WTC11 (cell line): Measurements from ENCODE around the gene MAGI2. TPM values are rescaled to one million over a fixed set of nuclear protein-coding genes. Genes with fewer than 3 reads are reported as not detected.
"Not testable (repeated sequence)": the region's sequence is repeated elsewhere in the genome, so short reads cannot be mapped to it uniquely, and the experiment has no call there.

Source experiments
- ATAC-seq: fragments of 200-7000 bp; cut with Tn5 transposase; 2 replicates; pipeline ENCODE4 v1.10.0; 2021; ENCODE audit warnings: mild to moderate bottlenecking, moderate library complexity
- CTCF ChIA-PET: fragments of 300-600 bp; sonication (Branson Sonifier 250); formaldehyde crosslinking; loops from one replicate; lab custom pipeline; 2021; ENCODE audit warnings: antibody characterized with exemption; lab: Charles Lee
- POLR2A ChIA-PET: fragments of 350-600 bp; sonication (Branson Sonifier 250); formaldehyde crosslinking; loops from one replicate; lab custom pipeline; 2021; ENCODE audit warnings: antibody characterized with exemption; lab: Charles Lee
- DNase-seq: peaks from one replicate; pipeline ENCODE4 v3.0.0; 2021; ENCODE audit warnings: low spot score
- H3K27ac Mint-ChIP-seq: 2 replicates; pipeline ENCODE4 v1.8.0; 2021; ENCODE audit warnings: mixed read lengths
- H3K27me3 Mint-ChIP-seq: 2 replicates; pipeline ENCODE4 v1.8.0; 2021; ENCODE audit warnings: low read depth, mild to moderate bottlenecking, moderate library complexity, mixed read lengths
- H3K36me3 Mint-ChIP-seq: 2 replicates; pipeline ENCODE4 v1.8.0; 2021; ENCODE audit warnings: mixed read lengths
- H3K4me1 Mint-ChIP-seq: 2 replicates; pipeline ENCODE4 v1.8.0; 2022; ENCODE audit warnings: mixed read lengths
- H3K4me3 Mint-ChIP-seq: 2 replicates; pipeline ENCODE4 v1.8.0; 2021; ENCODE audit warnings: mild to moderate bottlenecking, moderate library complexity, mixed read lengths
- H3K9me3 Mint-ChIP-seq: 2 replicates; pipeline ENCODE4 v1.8.0; 2021; ENCODE audit warnings: mixed read lengths
- CREB1 ChIP-seq: sonication (generic); formaldehyde crosslinking; IDR thresholded peaks from 2 replicates; pipeline ENCODE4 v1.8.0; 2023; ENCODE audit warnings: mild to moderate bottlenecking, missing genetic modification reagents
- CREM ChIP-seq: sonication (generic); formaldehyde crosslinking; IDR thresholded peaks from 2 replicates; pipeline ENCODE4 v1.8.1; 2022; ENCODE audit warnings: mild to moderate bottlenecking, missing genetic modification reagents, moderate library complexity
- E2F1 ChIP-seq: sonication (generic); formaldehyde crosslinking; IDR thresholded peaks from 2 replicates; pipeline ENCODE4 v1.8.0; 2022; ENCODE audit warnings: mild to moderate bottlenecking, missing genetic modification reagents
- ERG ChIP-seq: fragments of 250-450 bp; sonication (Bioruptor Pico); IDR thresholded peaks from 2 replicates; pipeline ENCODE4 v1.8.0; 2021; ENCODE audit warnings: mild to moderate bottlenecking
- IRF2 ChIP-seq: sonication (generic); formaldehyde crosslinking; IDR thresholded peaks from 2 replicates; pipeline ENCODE4 v1.8.0; 2022; ENCODE audit warnings: low read depth, missing genetic modification reagents, borderline replicate concordance
- MYBL2 ChIP-seq: sonication (generic); formaldehyde crosslinking; IDR thresholded peaks from 2 replicates; pipeline ENCODE4 v1.8.1; 2023; ENCODE audit warnings: mild to moderate bottlenecking, moderate library complexity, missing genetic modification reagents
- NFYB ChIP-seq: sonication (generic); formaldehyde crosslinking; conservative IDR thresholded peaks from 2 replicates; pipeline ENCODE4 v1.8.0; 2022; ENCODE audit warnings: low read depth, missing genetic modification reagents
- ZMAT4 ChIP-seq: fragments of 250-450 bp; sonication (Bioruptor Pico); IDR thresholded peaks from 2 replicates; pipeline ENCODE4 v1.9.0; 2021; ENCODE audit warnings: mild to moderate bottlenecking
- ZNF138 ChIP-seq: sonication (generic); formaldehyde crosslinking; conservative IDR thresholded peaks from 2 replicates; pipeline ENCODE4 v1.8.1; 2022; ENCODE audit warnings: mild to moderate bottlenecking, moderate library complexity, missing genetic modification reagents
- ZNF416 ChIP-seq: fragments of 250-450 bp; sonication (Bioruptor Pico); IDR thresholded peaks from 2 replicates; pipeline ENCODE4 v1.9.0; 2021; ENCODE audit warnings: mild to moderate bottlenecking, inconsistent platforms
- total RNA-seq: library from RNA; stranded (reverse); gene quantifications from 3 replicates; pipeline ENCODE4 v1.2.3, GENCODE V29; 2021
- TF ChIP-seq, protein P1 (sequence below): sonication (generic); formaldehyde crosslinking; conservative IDR thresholded peaks from 2 replicates; pipeline ENCODE4 v1.8.1; 2022; ENCODE audit warnings: mild to moderate bottlenecking, missing genetic modification reagents
- TF ChIP-seq, protein P2 (sequence below): sonication (generic); formaldehyde crosslinking; IDR thresholded peaks from 2 replicates; pipeline ENCODE4 v1.8.0; 2022; ENCODE audit warnings: mild to moderate bottlenecking, missing genetic modification reagents
- TF ChIP-seq, protein P3 (sequence below): sonication (generic); formaldehyde crosslinking; IDR thresholded peaks from 2 replicates; pipeline ENCODE4 v1.8.1; 2022; ENCODE audit warnings: missing genetic modification reagents, borderline replicate concordance
- TF ChIP-seq, protein P4 (sequence below): fragments of 250-450 bp; sonication (Bioruptor Pico); conservative IDR thresholded peaks from 2 replicates; pipeline ENCODE4 v1.9.0; 2021; ENCODE audit warnings: mild to moderate bottlenecking
- TF ChIP-seq, protein P5 (sequence below): sonication (generic); formaldehyde crosslinking; IDR thresholded peaks from 2 replicates; pipeline ENCODE4 v1.8.0; 2022; ENCODE audit warnings: mild to moderate bottlenecking, missing genetic modification reagents

The MAGI2 gene
- total RNA-seq, 1 experiment from 2014 or later: 26.6 TPM

DNA sequence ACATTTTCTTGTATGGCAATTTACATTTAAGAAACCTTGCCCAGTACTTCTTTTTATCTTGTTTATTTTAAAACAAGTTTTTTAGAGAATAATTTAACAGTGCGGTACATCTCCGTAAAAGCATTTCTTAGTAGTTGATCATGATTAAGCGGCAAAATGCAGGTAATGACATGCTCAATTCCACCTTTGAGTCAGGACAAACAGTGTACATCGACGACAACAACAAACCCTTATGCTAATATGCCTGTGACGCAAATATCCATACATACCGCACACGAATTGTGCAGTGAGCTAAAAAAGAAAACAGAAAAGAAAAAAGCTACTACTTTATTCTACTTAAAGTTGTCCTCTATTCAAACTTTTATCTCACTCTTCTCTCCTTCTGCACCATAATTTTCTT, 1.9 kb downstream of the MAGI2 start:
- H3K9me3 Mint-ChIP-seq: no peaks in the 10 kb centered on the region
- ChIA-PET CTCF (interaction anchor here (0.6 to 1.1 kb wide), 2 partner anchors 153 to 290 kb away, joined by 3 to 4 read pairs; no protein-coding TSS in a partner anchor), POLR2A (no interaction called here)
- H3K27ac Mint-ChIP-seq: no peak overlapping the region
- ATAC-seq: no peak
- DNase-seq: no peak
- no peaks in the 10 kb centered on the region for H3K36me3 Mint-ChIP-seq
- peaks cover 17% of the 10 kb centered on the region for H3K4me1 Mint-ChIP-seq
- H3K4me3 Mint-ChIP-seq: peak overlapping the region; percentile 94
- H3K27me3 Mint-ChIP-seq: peaks cover 70% of the 10 kb centered on the region
- no peak for TF ChIP-seq ZMAT4 (CRISPR knock-in tag)
- TF ChIP-seq, protein P1, sequence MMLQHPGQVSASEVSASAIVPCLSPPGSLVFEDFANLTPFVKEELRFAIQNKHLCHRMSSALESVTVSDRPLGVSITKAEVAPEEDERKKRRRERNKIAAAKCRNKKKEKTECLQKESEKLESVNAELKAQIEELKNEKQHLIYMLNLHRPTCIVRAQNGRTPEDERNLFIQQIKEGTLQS (CRISPR knock-in tag): no peak
- TF ChIP-seq MYBL2: no peak
- TF ChIP-seq, protein P2, sequence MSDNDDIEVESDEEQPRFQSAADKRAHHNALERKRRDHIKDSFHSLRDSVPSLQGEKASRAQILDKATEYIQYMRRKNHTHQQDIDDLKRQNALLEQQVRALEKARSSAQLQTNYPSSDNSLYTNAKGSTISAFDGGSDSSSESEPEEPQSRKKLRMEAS: no peak
- TF ChIP-seq, protein P3, sequence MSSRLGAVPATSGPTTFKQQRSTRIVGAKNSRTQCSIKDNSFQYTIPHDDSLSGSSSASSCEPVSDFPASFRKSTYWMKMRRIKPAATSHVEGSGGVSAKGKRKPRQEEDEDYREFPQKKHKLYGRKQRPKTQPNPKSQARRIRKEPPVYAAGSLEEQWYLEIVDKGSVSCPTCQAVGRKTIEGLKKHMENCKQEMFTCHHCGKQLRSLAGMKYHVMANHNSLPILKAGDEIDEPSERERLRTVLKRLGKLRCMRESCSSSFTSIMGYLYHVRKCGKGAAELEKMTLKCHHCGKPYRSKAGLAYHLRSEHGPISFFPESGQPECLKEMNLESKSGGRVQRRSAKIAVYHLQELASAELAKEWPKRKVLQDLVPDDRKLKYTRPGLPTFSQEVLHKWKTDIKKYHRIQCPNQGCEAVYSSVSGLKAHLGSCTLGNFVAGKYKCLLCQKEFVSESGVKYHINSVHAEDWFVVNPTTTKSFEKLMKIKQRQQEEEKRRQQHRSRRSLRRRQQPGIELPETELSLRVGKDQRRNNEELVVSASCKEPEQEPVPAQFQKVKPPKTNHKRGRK (CRISPR knock-in tag): no peak
- TF ChIP-seq CREB1 (CRISPR knock-in tag): no peak
- no peak for TF ChIP-seq CREM (CRISPR knock-in tag)
- TF ChIP-seq NFYB (CRISPR knock-in tag): no peak
- no peak for TF ChIP-seq ZNF416
- TF ChIP-seq ZNF138 (CRISPR knock-in tag): no peak
- TF ChIP-seq, protein P4, sequence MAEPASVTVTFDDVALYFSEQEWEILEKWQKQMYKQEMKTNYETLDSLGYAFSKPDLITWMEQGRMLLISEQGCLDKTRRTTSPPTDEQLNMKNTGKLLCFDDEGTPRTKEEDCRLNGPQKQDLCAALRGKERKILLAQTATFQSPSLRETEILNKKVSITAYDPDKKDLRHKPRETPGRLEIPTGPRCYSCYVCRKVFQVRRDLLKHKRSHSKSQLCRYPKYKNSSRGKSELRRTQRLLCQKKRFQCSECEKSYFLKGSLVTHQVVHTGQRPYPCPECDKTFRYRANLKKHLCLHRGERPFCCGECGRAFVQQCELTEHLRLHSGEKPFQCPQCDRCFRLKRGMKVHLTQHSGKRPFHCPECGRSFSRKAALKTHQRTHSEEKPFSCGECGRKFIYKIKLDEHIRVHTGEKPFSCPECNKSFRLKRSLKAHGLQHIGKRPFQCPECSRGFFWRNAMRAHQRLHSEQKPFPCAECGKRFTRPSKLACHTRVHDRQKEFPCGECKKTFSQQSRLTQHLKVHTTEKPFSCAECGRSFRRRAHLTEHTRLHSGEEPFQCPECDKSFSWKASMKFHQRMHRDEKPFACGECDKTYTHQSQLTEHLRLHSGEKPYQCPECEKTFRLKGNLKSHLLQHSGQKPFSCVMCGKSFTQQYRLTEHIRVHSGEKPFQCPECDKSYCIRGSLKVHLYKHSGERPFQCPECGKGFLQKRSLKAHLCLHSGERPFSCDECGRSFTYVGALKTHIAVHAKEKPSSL: no peak
- TF ChIP-seq E2F1 (CRISPR knock-in tag): no peak
- TF ChIP-seq ERG: no peak
- TF ChIP-seq, protein P5, sequence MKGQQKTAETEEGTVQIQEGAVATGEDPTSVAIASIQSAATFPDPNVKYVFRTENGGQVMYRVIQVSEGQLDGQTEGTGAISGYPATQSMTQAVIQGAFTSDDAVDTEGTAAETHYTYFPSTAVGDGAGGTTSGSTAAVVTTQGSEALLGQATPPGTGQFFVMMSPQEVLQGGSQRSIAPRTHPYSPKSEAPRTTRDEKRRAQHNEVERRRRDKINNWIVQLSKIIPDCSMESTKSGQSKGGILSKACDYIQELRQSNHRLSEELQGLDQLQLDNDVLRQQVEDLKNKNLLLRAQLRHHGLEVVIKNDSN (CRISPR knock-in tag): no peak
- TF ChIP-seq IRF2 (CRISPR knock-in tag): no peak

- CTCF ChIA-PET, H3K4me3 Mint-ChIP-seq, POLR2A ChIA-PET, ATAC-seq, H3K27me3 Mint-ChIP-seq, H3K4me1 Mint-ChIP-seq, H3K36me3 Mint-ChIP-seq, H3K9me3 Mint-ChIP-seq, DNase-seq, H3K27ac Mint-ChIP-seq: not testable (repeated sequence)
Observed at GRCh38 chr7:79442766-79443165, 10.7 kb downstream of the MAGI2 start.
